Measurements from ENCODE around the gene FETUB.

DNA sequence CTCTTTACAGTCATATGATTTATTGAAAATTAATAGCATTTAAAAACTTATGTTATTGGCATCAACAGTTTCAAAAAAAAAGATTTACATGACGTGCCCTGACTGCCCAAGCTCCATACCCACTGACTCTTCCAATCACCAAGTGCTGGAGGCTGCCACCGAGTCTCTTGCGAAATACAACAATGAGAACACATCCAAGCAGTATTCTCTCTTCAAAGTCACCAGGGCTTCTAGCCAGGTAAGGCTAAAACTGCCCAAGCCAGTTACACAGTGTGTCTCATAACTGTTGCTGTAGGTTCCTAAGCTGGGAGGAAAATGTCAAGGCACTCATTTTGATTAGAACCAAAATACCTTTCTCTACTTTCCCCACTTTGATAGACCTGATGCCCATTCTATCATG, 4.5 kb downstream of the FETUB start:
- TF ChIP-seq, protein P1, sequence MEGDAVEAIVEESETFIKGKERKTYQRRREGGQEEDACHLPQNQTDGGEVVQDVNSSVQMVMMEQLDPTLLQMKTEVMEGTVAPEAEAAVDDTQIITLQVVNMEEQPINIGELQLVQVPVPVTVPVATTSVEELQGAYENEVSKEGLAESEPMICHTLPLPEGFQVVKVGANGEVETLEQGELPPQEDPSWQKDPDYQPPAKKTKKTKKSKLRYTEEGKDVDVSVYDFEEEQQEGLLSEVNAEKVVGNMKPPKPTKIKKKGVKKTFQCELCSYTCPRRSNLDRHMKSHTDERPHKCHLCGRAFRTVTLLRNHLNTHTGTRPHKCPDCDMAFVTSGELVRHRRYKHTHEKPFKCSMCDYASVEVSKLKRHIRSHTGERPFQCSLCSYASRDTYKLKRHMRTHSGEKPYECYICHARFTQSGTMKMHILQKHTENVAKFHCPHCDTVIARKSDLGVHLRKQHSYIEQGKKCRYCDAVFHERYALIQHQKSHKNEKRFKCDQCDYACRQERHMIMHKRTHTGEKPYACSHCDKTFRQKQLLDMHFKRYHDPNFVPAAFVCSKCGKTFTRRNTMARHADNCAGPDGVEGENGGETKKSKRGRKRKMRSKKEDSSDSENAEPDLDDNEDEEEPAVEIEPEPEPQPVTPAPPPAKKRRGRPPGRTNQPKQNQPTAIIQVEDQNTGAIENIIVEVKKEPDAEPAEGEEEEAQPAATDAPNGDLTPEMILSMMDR (IDR thresholded peaks at IDR 0.05; ENCODE audit: insufficient read depth, low read length), result no peak
- TF ChIP-seq, protein P2, sequence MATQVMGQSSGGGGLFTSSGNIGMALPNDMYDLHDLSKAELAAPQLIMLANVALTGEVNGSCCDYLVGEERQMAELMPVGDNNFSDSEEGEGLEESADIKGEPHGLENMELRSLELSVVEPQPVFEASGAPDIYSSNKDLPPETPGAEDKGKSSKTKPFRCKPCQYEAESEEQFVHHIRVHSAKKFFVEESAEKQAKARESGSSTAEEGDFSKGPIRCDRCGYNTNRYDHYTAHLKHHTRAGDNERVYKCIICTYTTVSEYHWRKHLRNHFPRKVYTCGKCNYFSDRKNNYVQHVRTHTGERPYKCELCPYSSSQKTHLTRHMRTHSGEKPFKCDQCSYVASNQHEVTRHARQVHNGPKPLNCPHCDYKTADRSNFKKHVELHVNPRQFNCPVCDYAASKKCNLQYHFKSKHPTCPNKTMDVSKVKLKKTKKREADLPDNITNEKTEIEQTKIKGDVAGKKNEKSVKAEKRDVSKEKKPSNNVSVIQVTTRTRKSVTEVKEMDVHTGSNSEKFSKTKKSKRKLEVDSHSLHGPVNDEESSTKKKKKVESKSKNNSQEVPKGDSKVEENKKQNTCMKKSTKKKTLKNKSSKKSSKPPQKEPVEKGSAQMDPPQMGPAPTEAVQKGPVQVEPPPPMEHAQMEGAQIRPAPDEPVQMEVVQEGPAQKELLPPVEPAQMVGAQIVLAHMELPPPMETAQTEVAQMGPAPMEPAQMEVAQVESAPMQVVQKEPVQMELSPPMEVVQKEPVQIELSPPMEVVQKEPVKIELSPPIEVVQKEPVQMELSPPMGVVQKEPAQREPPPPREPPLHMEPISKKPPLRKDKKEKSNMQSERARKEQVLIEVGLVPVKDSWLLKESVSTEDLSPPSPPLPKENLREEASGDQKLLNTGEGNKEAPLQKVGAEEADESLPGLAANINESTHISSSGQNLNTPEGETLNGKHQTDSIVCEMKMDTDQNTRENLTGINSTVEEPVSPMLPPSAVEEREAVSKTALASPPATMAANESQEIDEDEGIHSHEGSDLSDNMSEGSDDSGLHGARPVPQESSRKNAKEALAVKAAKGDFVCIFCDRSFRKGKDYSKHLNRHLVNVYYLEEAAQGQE (IDR thresholded peaks at IDR 0.05; ENCODE audit: insufficient replicate concordance, low read depth), result no peak
- TF ChIP-seq SPI1 (IDR thresholded peaks at IDR 0.05; ENCODE audit: borderline replicate concordance, low read depth) (no peak), POLR2AphosphoS5 (IDR thresholded peaks at IDR 0.05; ENCODE audit: low read depth) (no peak), GABPA (IDR thresholded peaks at IDR 0.05; ENCODE audit: low read depth) (no peak)
